HG03558 (cell line): Measurements from ENCODE around the gene AHNAK2.

ENCODE experiments used
- ATAC-seq: cut with Tn5 transposase; IDR thresholded peaks from one replicate; pipeline ENCODE4 v1.9.1; 2021; ENCODE audit warnings: moderate number of reproducible peaks; ENCODE audit not compliant: unreplicated experiment; ENCODE audit errors: extremely low read depth

The AHNAK2 gene

DNA sequence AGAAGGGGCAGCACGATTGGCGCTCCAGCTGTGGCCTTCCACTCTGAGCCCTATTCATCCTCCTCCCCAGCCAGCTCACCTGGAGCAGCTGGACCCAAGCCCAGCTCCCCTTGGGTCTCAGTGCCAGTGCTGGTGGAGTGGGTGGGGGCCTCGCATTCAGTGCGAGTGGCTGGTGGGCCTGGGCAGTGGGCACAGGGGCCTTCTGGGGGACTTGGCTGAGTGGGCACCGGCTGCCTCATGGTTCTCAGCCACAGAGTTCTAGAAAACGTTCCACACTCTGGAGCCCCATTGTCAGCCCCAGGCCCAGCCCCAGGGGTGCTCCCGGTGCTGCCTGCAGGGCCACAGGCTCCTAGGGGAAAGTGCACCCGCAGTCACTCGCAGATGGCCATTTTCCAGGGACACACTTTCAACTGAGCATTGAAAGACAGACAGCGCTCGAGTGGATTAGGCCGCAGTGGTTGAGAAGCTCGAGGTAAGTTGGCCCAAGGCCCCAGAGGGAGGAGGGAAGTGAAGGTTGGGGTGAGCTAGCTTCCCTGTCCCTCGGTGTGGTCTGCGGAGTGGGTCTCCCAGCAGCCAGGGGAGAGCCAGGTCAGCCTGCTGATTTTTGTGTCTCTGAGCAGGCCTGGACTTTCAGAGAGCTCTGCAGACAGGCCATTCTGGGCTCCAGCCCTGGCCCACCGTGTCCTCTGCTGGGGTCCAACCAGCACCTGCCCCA lies 11.2 kb upstream of the AHNAK2 start:
- no peak for ATAC-seq

DNA sequence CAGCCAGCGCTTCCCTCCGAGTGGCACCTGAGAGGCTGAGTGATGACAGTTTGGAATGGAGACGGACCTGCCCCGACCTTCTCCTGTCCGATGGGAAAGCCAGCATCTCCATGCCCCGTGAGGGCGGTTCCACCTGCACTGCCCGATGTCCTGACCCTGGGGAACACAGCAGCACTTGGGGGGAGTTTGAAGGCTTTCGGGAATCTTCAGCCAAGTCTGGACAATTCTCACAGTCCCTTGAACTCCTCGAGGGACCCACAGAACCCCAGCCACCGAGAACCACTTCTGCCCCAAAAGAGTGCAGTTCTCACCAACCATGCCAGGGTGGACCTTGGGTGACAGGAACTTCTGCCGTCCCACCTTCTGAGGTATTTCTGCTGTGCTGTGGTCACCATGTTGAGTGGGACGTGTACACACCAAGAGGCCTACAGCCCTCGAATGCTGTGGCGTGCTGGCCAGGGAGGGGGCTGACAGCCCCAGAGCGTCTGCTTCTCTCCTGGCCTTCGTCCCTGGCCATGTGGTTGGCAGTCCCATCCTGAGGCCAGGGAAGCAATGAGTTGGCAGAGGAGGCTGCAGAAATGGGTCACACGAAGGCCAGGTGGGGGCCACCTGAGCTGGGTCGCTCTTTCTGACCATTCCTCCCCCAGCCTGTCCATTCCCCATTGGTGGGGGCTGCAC lies 8.5 kb upstream of the AHNAK2 start:
- ATAC-seq, result no peak

DNA sequence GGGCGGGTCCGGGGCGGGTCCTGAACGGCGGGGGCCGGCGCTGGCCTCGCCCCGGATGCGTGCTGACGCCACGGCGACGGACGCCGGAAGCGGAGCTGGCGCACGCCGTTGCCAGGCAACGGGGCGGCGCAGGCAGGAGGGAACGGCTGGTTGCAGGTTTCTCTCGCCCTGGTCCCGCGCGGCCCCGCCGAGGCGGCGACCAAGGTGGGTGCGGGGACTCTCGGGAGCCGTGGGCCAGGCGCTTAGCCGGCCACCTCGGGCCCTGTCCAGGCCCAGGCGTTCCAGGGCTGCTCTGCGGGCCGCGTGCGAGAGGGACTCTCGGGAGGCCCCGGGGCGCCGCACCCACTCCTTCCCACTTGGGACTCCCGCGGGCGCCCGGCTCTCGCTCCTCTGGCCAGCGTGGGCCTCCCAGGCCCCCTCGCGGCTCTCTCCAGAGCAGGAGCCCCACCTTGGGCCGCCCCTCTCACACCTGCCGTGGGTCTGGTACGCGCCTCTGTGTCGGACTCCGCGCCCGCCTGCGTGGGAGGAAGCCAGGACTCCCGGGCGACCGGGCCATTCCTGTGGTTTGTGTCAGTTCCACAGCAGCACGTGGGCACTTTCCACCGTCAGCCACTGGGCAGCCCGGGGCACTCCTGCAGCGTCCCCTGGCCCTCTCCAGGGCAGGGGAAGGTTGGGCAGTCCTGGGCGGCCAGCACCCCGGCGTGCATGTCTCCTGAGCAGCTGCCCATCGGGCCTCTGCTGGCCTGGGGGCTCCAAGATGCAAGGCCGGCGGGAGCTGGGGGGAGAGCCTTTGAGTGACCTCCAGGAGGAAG lies 7.7 kb upstream of the AHNAK2 start, which contains the start of gene CLBA1:
CLBA1 (plus strand) TSS at position 114 of the 812 bp plus-strand sequence; CDS start at position 758, 644 bp downstream.
- ATAC-seq, result peak; percentile 76

- no peak for ATAC-seq
Measured at GRCh38 chr14:104984056-104984894, 6.1 kb upstream of the AHNAK2 start.

DNA sequence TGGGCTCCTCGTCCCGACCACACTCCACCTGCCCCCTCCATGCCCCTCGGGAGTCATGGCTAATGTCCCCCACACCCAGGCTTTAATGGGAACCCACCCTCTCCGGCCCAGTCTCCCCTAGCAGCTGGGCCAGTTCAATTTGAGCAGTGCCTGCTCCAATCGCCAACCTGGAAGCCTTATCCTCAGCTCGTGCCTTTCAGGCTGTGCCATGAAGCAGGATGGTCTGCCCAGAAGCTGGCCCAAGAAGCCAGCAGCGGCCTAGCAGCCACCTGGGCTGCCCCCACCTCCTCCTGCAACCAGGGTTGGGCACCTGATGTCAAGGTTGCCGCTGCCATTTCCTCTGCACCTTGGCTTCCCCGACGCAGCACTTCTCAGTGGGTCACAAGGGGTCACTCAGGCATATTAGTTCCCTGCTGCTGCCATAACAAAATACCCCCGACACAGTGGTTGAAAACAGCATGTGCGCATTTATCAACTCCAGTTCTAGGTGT lies 5.1 kb upstream of the AHNAK2 start:
- no peak for ATAC-seq

GRCh38 chr14:104982548-104983230 lies 4.5 kb upstream of the AHNAK2 start:
- ATAC-seq, result no peak

GRCh38 chr14:104981699-104982541 lies 3.7 kb upstream of the AHNAK2 start:
- ATAC-seq, result no peak

- no peak for ATAC-seq
Measured at GRCh38 chr14:104980611-104981531, 2.7 kb upstream of the AHNAK2 start.

GRCh38 chr14:104979758-104980610 lies 1.8 kb upstream of the AHNAK2 start:
- no peak for ATAC-seq

GRCh38 chr14:104978746-104979691 lies 845 bp upstream of the AHNAK2 start:
- no peak for ATAC-seq

DNA sequence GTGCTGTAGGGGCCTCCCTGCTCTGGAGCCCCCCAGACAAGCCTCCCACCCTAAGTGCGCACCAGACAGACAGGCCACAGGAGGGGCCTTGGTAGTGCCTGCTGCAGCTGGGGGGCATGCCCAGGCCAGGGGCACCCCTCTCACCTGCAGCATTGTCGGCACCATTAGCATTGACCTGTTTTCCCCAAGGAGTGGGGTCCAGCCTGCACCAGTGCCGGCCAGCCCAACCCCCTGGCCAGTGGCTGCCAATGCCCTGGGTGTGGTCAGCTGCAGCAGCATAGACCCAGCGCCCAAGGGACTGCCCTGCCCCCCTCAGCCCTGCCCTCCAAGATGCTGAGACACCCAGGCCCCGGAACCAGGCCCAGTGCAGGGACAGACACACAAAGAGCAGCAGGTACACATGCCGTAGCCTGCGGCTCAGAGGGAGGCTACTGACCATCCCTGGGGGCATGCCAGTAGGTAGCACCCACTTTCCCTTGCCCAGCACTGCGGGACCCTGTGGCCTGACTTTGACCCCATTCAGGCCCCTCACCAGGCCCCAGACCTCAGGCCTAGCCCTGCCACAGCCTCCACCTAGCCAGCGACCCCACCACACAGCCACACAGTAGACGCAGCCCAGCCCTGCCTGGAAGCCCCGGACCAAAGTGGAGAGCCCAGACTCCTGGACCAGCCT lies 1.0 kb downstream of the AHNAK2 start:
- ATAC-seq, result no peak

DNA sequence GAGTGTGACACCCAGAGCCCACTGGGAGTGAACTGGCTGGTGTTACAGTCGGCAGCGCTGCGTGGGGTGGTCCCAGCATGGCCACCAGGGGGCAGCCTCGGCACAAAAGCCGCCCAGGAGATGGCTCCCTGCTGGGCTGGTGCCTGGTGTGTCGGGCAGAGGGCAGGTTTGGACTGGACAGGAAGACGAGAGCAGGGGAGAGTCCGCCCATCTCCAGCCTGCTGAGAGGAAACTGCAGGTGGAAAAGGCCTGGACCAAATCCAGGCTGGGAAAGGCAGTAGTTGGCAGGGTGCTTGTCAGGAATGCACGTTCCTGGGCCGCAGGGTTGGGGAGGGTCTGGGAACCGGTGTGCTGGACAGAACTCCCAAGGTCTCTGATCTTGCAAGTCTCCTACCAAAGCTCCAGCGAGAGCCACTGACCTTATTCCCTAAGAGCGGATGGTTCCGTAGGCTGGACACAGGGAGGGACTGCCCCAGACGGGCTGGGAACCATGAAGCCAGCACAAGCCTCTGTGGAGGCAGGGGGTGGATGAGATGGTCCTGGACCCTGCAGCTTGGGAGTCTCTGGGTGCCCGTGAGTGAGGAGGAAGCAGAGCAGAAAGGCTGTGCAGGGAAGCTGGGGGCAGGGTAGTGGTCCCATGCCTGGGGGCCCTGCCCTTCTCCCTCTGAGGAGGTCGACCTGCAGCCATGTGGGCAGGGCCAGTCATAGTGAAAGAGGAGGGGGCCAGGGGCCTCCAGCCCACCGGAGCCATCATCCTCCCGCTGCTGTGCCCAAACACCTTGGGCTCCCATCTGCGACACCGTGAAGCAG lies 1.8 kb downstream of the AHNAK2 start:
- no peak for ATAC-seq

- ATAC-seq, result no peak
Measured at GRCh38 chr14:104975481-104976197, 2.5 kb downstream of the AHNAK2 start.
